K562 (cell line): ENCODE results near the gene TRIM62.

Experiments used
- ATF3 ChIP-seq, 2 experiments: fragments of 450-650 bp in 1 of 2; sonication (generic) in 1 of 2; formaldehyde crosslinking in 1 of 2; IDR thresholded peaks in 1 of 2; conservative IDR thresholded peaks in 1 of 2; 2 replicates each; pipeline versions ENCODE4 v1.6.1 to v1.8.1; 2016 to 2023; ENCODE audit warnings: mild to moderate bottlenecking in 2 of 2, moderate library complexity in 2 of 2, inconsistent platforms in 1 of 2, missing genetic modification reagents in 1 of 2
- CHD7 ChIP-seq: fragments of 200-600 bp; sonication (generic); IDR thresholded peaks from one replicate; pipeline ENCODE4 v1.6.1; 2012; ENCODE audit warnings: mild to moderate bottlenecking, low read depth, low read length, inconsistent platforms
- CREB1 ChIP-seq, 2 experiments: sonication (generic) in 1 of 2; formaldehyde crosslinking in 1 of 2; IDR thresholded peaks; 2 replicates each; pipeline versions ENCODE4 v1.6.1 to v1.8.0; 2012 to 2022; ENCODE audit warnings: inconsistent platforms in 1 of 2, mild to moderate bottlenecking in 1 of 2, missing genetic modification reagents in 1 of 2, moderate library complexity in 1 of 2
- CTCF ChIP-seq, 3 experiments: IDR thresholded peaks in 2 of 3; conservative IDR thresholded peaks in 1 of 3; 2 replicates each; pipeline ENCODE4 v1.5.1; 2011 to 2012; ENCODE audit warnings: low read length in 3 of 3, mild to moderate bottlenecking in 3 of 3, control low read depth in 2 of 3, improper control_type of control experiment in 1 of 3, inconsistent platforms in 1 of 3, low read depth in 1 of 3, mixed read lengths in 1 of 3, moderate library complexity in 1 of 3; ENCODE audit not compliant: insufficient read depth in 2 of 3
- HDAC6 ChIP-seq: IDR thresholded peaks from 2 replicates; pipeline ENCODE4 v1.6.1; 2012; ENCODE audit warnings: low read depth, mild to moderate bottlenecking, control low read depth, inconsistent platforms, low read length, moderate library complexity
- MED1 ChIP-seq: sonication (generic); formaldehyde crosslinking; IDR thresholded peaks from 2 replicates; pipeline ENCODE4 v1.8.1; 2023; ENCODE audit warnings: missing genetic modification reagents, borderline replicate concordance
- NBN ChIP-seq: fragments of 450-650 bp; IDR thresholded peaks from 2 replicates; pipeline ENCODE4 v1.6.1; 2016; ENCODE audit warnings: low read depth, mild to moderate bottlenecking
- TF ChIP-seq, protein P1 (sequence below): fragments of 250-450 bp; sonication (Bioruptor Pico); IDR thresholded peaks from 2 replicates; pipeline ENCODE4 v1.5.0; 2021

GRCh38 chr1:33142483-33143064 lies 39.3 kb downstream of the TRIM62 start:
- TF ChIP-seq HDAC6 (no peak), CHD7 (no peak), CTCF (IDR thresholded peaks at IDR 0.05 in 2 of 3, conservative IDR thresholded peaks at IDR 0.05 in 1 of 3; ENCODE audit: insufficient read depth in 2 of 3, low read depth in 1 of 3, low read length in 3 of 3) (no peak), MED1 (CRISPR knock-in tag) (no peak), NBN (no peak), CREB1 (IDR thresholded peaks at IDR 0.05) (no peak), CREB1 (CRISPR knock-in tag; IDR thresholded peaks at IDR 0.05) (no peak), ATF3 (IDR thresholded peaks at IDR 0.05) (no peak), ATF3 (CRISPR knock-in tag; conservative IDR thresholded peaks at IDR 0.05) (no peak)
- TF ChIP-seq, protein P1, sequence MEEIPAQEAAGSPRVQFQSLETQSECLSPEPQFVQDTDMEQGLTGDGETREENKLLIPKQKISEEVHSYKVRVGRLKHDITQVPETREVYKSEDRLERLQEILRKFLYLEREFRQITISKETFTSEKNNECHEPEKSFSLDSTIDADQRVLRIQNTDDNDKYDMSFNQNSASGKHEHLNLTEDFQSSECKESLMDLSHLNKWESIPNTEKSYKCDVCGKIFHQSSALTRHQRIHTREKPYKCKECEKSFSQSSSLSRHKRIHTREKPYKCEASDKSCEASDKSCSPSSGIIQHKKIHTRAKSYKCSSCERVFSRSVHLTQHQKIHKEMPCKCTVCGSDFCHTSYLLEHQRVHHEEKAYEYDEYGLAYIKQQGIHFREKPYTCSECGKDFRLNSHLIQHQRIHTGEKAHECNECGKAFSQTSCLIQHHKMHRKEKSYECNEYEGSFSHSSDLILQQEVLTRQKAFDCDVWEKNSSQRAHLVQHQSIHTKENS (CRISPR knock-in tag) = no peak
